Iris pigment epithelial cell (primary cell): ENCODE measurements around the gene EIF4E.
A peak's percentile ranks its signal among the peaks of the same experiment; 100 is the strongest.
"Not testable (repeated sequence)": the region's sequence is repeated elsewhere in the genome, so short reads cannot be mapped to it uniquely, and the experiment has no call there.

ENCODE experiments used
- DNase-seq: peaks from one replicate; pipeline ENCODE4 v3.0.0-alpha.2; 2011; ENCODE audit warnings: low read depth

The EIF4E gene, protein sequence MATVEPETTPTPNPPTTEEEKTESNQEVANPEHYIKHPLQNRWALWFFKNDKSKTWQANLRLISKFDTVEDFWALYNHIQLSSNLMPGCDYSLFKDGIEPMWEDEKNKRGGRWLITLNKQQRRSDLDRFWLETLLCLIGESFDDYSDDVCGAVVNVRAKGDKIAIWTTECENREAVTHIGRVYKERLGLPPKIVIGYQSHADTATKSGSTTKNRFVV

DNA sequence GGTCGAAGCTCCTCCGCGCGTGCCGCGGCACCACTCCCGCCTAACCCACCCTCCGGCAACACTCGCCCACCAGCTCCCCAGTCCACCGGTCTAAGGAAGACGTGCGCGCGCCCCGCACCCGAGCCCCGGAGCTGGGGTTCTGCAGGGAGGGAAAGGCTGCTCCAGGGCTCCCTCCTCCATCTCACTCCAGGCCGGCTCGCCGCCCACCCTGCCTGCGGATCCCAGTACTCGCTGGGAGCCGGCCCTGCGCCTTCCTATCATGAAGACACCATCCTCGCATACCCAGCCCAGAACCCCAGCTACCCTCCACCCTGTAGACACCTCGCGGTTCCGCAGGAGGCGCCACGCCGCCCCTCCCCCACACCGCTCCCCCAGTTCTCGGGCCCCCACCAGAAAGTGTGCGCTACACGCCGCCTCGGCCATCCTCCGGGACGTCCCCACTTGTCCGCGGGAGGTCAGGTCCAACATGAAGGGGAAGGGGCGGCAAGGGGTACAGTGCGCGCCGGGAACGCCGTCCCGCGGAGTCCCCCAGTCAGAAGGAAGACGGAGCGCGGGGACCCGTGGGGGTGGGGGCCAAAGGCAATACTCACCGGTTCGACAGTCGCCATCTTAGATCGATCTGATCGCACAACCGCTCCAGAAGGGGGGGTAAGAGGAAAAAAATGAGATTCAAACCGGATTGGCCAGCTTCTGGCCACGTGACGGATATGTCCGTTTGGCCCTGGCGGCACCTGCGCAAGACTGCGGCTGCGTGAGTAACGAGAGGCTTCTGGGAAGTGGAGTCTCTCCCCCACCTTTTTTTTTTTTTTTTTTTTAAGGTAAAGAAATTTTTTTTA is at the start of gene EIF4E:
TSS of gene EIF4E (minus strand) at position 629 of the 836 bp plus-strand sequence. CDS start at position 608, 21 bp downstream.
- DNase-seq: peak; percentile 99

DNA sequence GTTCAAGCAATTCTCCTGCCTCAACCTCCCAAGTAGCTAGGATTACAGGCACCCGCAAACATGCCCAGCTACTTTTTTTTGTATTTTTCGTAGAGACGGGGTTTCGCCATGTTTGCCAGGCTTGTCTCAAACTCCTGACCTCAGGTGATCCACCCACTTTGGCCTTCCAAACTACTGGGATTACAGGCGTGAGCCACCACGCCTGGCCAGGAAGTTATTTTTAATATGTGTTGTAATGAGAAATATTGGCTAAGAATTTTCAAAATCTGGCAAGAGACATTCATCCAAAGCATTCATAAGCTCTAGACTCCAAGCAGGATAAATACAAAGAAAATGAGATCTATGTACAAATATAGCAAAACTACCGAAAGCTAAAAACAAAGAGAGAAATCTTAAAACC is 48.6 kb upstream of the EIF4E start:
- no peak for DNase-seq

GRCh38 chr4:98976716-98977115 is 47.8 kb upstream of the EIF4E start:
- peak; percentile 71 for DNase-seq

- no peak for DNase-seq
These were observed 41.2 kb upstream of the EIF4E start for GRCh38 chr4:98969878-98970785.

- no peak for DNase-seq
These were observed 38.9 kb upstream of the EIF4E start for GRCh38 chr4:98967786-98968329.

GRCh38 chr4:98966926-98967325 is 38.0 kb upstream of the EIF4E start:
- DNase-seq: no peak

DNA sequence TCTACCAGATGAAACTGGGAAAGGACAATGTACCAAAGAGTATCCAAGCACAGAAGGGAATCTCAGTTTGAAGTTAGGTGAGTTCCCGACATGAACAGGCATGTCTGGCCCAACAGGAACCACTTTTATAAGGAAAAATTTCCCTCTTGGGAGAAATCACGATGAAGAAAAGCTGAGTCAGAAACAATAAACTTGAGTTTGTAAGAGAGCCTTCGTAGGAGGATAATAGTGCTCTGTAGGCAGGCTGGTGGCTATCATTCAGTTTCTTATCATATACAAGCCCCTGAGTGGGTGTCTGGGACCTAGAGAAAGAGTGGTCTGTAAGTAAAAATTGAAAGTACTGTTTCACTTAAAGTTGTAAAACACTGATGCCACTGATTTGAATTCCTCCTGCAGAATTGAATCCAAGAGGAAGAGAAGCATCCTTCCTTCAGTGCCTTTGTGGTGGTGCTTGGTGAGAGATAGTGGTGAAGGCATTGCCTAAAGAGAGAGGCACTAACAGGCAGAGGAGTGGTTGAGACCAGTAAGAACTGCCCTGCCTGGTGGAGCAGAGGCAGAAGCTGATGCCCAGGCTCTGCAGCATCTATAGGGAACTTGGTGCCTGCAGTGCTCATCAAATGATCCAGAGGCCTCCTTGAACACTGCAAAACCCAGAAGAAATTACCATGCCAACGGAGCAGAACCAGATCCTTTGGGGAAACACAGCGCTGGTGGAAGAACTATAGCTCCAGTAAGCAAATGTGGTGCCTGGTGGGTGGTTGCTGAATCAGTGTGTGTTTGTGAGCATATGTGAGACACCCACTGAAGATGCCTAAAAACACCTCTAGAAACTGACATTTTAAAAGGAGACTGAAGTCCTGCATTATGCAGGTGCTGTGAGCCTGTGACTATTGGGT is 34.9 kb upstream of the EIF4E start:
- DNase-seq: no peak

DNA sequence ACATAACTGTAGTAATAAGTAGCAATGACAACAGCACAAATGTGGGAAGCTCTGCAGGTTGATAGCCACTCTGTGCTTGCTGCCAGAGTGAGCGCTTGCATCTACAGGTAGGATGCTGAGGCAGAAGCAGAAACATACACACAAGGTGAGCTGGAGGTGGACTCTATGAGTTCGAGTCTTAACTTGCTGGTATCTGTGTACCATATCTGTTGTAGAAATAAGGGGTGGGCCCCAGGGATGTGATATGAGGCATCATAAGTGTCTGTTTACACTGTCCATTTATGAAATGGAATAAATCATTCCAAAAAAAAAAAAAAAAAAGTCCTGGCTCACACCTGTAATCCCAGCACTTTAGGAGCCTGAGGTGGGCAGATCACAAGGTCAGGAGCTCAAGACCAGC is 32.8 kb upstream of the EIF4E start:
- DNase-seq: no peak

DNA sequence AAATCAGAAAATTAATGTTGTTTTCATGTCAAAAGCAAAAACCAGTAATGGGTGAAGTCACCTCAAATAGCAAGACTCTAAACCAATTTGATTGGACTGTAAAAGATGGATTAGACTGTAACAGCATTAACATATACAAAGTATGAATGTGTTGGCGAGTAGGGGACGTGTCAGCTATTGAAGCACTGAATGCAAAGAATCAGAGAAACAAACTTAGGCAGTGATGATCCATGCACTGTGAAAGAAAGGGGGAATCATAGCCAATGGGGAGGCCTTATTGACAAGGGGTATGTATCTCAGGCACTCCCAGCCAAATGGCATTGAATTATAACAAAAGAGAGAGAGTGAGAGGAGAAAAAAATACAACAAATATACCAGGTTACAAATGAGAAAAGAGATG is 30.5 kb upstream of the EIF4E start:
- no peak for DNase-seq

DNA sequence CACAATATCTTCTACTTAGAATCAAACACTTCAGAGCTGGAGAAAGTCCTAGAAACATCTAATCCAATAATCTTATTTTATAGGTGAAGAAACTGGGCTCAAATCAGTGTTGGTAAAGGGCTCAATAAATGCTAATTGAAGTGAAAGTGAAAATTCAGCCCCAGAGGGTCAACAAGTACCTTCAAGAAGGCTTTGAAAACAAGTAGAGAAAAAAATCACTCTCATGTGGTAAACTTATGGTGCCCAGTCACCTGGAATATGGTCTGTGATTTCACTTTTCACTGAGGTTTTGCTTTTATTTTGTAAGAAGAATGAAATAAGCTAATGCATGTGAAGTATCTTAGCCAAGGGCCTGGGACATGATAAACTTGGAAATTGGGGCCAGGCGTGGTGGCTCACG is 29.1 kb upstream of the EIF4E start:
- no peak for DNase-seq

DNA sequence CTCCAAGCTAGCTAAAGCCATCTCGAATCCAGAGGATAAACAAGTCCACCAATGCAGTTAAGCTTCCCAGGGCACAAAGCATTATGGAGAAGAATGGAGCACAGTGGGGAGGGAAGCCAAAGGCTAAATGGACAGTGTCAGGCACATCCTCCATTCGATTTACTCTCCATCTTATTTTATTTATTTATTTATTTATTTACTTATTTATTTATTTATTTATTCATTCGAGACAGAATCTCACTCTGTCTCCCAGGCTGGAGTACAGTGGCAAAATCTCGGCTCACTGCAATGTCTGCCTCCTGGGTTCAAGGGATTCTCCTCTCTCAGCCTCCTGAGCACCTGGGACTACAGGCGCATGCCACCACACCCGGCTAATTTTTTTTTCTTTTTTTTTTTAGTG is 26.3 kb upstream of the EIF4E start:
- DNase-seq: no peak

- DNase-seq: no peak
These were observed 22.8 kb upstream of the EIF4E start for GRCh38 chr4:98951710-98952109.

- DNase-seq: no peak
These were observed 22.0 kb upstream of the EIF4E start for GRCh38 chr4:98950925-98951324.

DNA sequence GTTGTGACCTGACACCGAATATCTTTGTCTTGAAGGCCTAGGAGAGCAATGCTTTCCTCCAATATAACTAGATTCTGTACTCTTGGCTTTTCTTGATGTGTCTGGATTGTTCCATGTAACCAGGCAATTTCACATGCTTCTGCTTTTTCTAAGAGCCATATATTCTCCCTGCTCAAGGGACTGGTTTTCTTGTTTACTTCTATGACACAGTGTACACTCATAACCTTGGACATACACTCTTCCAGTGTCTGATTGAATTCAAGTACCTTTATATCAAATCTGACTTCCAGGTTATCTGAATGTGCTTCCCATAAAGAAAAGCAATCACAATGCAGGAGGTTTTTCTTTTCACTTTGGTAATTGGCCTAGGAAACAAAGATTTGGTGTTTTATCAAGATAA is 17.4 kb upstream of the EIF4E start:
- no peak for DNase-seq

DNA sequence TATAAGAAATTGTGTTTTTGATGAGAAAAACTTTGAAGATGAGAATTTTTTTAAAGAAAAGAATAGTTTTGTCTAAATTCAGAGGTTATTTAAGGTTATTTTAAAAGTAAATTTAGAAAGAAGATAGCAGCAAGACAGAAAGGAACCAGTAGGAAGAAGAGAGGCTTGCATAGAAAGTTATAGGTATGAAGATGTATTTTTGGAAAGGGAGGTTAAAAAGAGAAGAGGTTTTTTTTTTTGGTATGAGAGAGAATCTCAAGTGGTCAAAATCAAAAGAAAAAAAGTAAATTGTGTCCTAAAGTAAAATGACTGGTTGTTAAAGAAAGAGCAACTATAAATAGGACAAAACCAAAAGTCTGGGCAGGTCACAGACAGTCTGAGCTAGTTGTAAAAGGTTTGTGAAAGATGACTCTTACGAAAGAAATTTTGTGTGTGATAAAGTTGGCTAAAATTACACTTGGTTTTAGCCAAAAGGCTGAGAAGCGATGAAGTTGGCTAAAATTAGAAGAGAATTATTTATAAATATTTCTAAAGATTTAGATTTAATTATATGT is 16.4 kb upstream of the EIF4E start:
- peak; percentile 30 for DNase-seq

DNA sequence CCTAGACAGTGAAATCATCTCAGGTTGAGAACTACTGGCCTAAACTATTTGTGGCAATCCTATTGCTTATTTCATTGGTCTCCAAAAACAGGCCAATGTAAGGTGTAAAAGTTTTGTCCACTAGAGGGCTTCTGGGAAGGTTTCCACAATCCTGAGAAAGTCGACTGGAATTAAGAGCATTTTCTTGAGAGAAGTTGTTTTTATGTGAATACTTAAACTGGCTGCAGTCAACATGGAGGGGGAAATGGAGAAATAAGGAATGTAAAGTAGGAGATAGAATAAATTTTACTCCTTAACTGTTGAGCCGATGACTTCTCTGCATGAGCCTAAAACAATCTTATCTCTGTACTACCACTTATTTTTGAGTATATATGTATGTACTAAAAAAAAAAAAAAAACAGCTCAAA is 11.0 kb upstream of the EIF4E start:
- DNase-seq: peak; percentile 77

GRCh38 chr4:98939438-98939837 is 10.5 kb upstream of the EIF4E start:
- no peak for DNase-seq

DNA sequence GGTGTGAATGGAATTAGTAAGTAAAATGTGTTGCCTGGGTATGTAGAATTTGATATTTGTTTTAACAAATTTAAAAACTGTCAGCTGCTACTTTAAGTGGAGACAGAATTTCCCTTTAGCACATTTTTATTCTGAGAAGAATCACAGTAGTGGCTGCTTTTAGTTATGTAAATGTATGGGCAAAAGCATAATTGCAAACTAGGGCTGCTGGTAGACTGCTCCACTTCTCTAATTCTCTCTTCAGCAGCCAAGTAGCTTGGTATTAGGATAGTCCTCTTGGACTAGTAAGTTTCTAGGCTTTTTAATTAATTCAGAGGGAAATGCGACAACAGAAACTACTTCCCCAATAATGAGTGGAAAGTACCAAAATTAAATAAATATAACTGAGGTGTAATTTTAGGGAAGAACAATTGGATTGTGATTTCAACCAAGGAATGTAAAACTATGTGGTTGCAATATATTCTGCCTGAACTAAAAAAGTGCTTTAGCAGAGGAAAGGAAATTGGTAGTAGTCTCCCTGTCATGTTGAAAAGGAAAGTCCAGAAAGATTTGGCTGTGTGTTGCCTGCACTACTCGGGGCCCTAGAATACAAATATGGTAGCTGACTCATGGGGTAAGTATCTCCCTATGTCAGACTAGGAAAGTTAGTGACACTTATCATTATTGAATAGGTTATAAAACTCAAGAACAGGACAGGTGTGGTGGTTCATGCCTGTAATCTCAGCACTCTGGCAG is 9.2 kb upstream of the EIF4E start:
- DNase-seq: peak; percentile 52

DNA sequence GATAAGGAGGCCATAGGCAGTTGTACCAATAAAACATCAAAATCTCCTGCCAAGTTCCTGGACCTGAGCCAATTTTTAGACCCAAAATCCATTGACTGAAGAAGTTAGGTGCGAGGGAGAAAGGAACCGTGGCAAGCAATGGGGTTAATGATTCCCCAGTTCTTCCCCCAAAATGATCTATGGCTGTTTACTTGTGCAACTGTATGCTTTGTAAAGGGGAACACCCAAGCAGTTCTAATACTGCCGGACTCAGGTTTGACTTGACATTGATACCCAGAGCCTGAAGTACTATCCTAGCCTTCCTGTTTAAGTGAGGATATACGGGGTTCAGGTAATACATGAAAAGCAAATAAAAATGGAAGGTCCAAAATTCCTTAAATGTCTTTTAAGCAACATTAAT is 6.7 kb upstream of the EIF4E start:
- no peak for DNase-seq

- not testable (repeated sequence) for DNase-seq
These were observed 5.9 kb upstream of the EIF4E start for GRCh38 chr4:98934851-98935250.
